ENCODE results near the gene FER.

DNA sequence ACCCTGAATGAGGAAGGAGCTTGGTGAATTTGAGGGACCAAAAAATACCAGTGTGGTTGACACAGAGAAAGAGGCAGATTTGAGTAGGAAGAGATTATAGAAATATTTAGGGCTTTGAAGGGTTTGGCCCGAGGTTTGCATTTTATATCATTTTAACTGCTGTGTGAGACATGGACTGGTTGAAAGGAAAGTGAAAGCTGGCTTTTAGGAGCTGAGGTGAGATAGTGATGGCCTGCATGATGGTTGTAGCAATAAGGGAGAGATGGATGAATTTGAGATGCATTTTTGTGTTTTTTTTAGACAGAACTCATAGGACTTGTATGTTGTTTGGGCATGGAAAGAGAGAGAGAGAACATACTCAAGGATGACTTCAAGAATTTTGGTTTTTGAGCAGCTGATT is 21.7 kb downstream of the FER start:
- TF ChIP-seq, protein P1, sequence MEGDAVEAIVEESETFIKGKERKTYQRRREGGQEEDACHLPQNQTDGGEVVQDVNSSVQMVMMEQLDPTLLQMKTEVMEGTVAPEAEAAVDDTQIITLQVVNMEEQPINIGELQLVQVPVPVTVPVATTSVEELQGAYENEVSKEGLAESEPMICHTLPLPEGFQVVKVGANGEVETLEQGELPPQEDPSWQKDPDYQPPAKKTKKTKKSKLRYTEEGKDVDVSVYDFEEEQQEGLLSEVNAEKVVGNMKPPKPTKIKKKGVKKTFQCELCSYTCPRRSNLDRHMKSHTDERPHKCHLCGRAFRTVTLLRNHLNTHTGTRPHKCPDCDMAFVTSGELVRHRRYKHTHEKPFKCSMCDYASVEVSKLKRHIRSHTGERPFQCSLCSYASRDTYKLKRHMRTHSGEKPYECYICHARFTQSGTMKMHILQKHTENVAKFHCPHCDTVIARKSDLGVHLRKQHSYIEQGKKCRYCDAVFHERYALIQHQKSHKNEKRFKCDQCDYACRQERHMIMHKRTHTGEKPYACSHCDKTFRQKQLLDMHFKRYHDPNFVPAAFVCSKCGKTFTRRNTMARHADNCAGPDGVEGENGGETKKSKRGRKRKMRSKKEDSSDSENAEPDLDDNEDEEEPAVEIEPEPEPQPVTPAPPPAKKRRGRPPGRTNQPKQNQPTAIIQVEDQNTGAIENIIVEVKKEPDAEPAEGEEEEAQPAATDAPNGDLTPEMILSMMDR (IDR thresholded peaks at IDR 0.05 in 4 of 5, conservative IDR thresholded peaks at IDR 0.05 in 1 of 5) = no peak
- no peak for TF ChIP-seq POLR2A (IDR thresholded peaks at IDR 0.05)

Measured in gastrocnemius medialis (tissue), 4 donors.